Ovary (tissue), 9 donors: ENCODE results near the gene SAP30BP. TPM values are rescaled to one million over a fixed set of nuclear protein-coding genes. Genes with fewer than 3 reads are reported as not detected.

ENCODE experiments used
- DNase-seq, 5 donors: peaks; one replicate each; pipeline ENCODE4 v3.0.0-alpha.2; 2019 to 2020
- H3K27ac ChIP-seq, 2 donors: fragments of 200-600 bp; one replicate each; pipeline versions ENCODE4 v1.5.1 to v1.8.0; 2019 to 2022
- H3K27me3 ChIP-seq: fragments of 200-600 bp; one replicate; pipeline ENCODE4 v1.8.0; 2022
- H3K36me3 ChIP-seq: fragments of 200-600 bp; sonication (generic); one replicate; pipeline ENCODE4 v1.5.1; 2019
- H3K4me1 ChIP-seq: one replicate; pipeline ENCODE4 v1.8.1; 2013; ENCODE audit warnings: mild to moderate bottlenecking, moderate library complexity; ENCODE audit not compliant: insufficient read depth
- H3K4me3 ChIP-seq: fragments of 200-600 bp; sonication (generic); one replicate; pipeline ENCODE4 v1.5.1; 2017
- H3K9me3 ChIP-seq, 2 donors: fragments of 200-600 bp in 1 of 2; sonication (generic) in 1 of 2; one replicate each; pipeline versions ENCODE4 v1.5.1 to v1.8.1; 2013 to 2019; ENCODE audit warnings: mild to moderate bottlenecking in 1 of 2, moderate library complexity in 1 of 2
- EP300 ChIP-seq: sonication (generic); formaldehyde crosslinking; IDR thresholded peaks from one replicate; pipeline ENCODE4 v1.6.1; 2017; ENCODE audit warnings: antibody characterized with exemption
- POLR2A ChIP-seq: fragments of 450-650 bp; IDR thresholded peaks from one replicate; pipeline ENCODE4 v1.6.1; 2017; ENCODE audit warnings: antibody characterized with exemption, mild to moderate bottlenecking, moderate library complexity
- WGBS, 3 donors: extraction: QIAGEN DNeasy Blood & Tissue Kit in 1 of 3; methylation state at CpG; one replicate each; pipeline versions ENCODE4 v1.1.5 to v1.1.7; 2013 to 2017; 5-methylcytosine and 5-hydroxymethylcytosine counted together
- intact Hi-C, 4 donors: fragments of 100-400 bp; cut with DNase I; formaldehyde crosslinking; loops; one replicate each; pipeline versions ENCODE4 v1.11.0 to v1.15.1; 2022 to 2023
- polyA plus RNA-seq, 2 donors: library from polyadenylated mRNA; stranded (reverse); fragments of 200-250 nt in 1 of 2; fragments of 350-450 nt in 1 of 2; fragmentation: Illumina TruSeq in 1 of 2; extraction: RNeasy Lipid Tissue Mini Kit (QIAGEN cat#74804) in 1 of 2; gene quantifications; one replicate each; pipeline ENCODE4 v1.2.3, GENCODE V29; 2013 to 2014
- total RNA-seq, 7 donors: library from RNA; depleted of rRNA in 2 of 7; stranded (reverse); fragments of >200 nt in 2 of 7; fragmentation: NEBNext Ultra II Directional in 3 of 7; extraction: Animal tissue kit (Norgen Biotek cat#: 25700) in 3 of 7; gene quantifications; one replicate each; pipeline versions ENCODE4 v1.1.0 to v1.2.4, GENCODE V29; 2016 to 2023
- TF ChIP-seq, protein P1 (sequence below), 3 donors: fragments of 450-650 bp in 2 of 3; fragments of 200-600 bp in 1 of 3; IDR thresholded peaks; one replicate each; pipeline versions ENCODE4 v1.5.1 to v1.8.0; 2016 to 2022; ENCODE audit warnings: antibody characterized with exemption in 3 of 3, mild to moderate bottlenecking in 1 of 3
- donor health status: DM: no; HTN: no; CAD: no; lungs with moderate emphysema.
- donor health status: DM: no; HTN: no; CAD: no.
- donor health status: Bipolar disorder and iron deficiency.
- donor health status: DM: yes; HTN: yes; CAD: no.
- donor health status: DM: no; HTN: no; CAD: no.
- donor health status: DM: yes; HTN: yes; CAD: no.

Gene SAP30BP
- total and polyA plus RNA-seq, 9 donors: 54.8 to 89.1 (median 81.7) TPM

DNA sequence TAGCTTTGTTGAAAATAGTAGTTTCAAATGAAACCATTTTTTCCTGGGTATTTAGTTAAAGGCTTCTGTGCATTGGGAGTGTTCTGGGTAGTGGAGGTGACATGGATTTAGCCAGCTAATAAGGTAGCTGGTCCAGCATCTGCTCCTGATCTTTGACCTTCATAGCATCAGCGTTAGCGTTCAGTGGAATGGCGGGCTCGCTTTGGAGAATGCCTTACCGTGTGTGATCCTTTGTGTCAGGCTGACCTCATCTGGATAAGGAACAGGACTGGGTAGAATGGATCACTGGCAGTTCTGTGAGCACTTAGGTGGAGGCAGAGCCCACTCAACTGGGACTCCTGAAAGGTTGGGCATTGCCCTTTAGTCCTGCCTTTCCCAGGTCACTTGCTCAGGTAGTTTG, 3.7 kb downstream of the SAP30BP start:
- H3K9me3 ChIP-seq: no peaks in the 10 kb centered on the region
- no peaks in the 10 kb centered on the region for H3K27me3 ChIP-seq
- H3K4me1 ChIP-seq: peaks cover 6% of the 10 kb centered on the region
- intact Hi-C loops: no loop called here
- DNase-seq: peak in 1 of 5 donors; percentile 17
- no peaks in the 10 kb centered on the region for H3K36me3 ChIP-seq
- no peak for TF ChIP-seq EP300
- no peak overlapping the region for H3K27ac ChIP-seq
- H3K4me3 ChIP-seq: no peak overlapping the region
- 52 to 66% (median 59%) methylated on average over 5 of the region's 5 CpGs for WGBS, 3 donors

DNA sequence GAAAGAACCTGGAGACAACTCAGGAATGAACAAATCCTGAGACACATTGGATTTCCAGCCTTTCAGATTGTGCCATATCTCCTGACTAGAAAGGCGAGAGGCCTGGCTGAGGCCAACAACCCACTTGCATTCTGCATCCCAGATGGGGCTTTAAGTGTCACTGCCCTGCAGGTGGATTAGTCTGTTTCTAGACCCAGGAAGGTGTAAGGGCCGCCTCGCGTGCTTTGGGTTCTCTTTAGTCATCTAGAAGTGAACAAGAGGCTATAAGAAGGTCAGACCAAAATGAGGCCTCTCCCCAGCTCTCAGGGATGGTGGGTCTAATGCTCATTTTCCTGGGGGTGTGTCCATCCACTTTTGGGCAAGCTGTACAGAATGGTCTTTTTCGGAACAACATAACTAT, 4.9 kb downstream of the SAP30BP start:
- intact Hi-C loops: no loop called here
- Histone ChIP-seq H3K4me1 (peaks cover 1% of the 10 kb centered on the region), H3K9me3 (no peaks in the 10 kb centered on the region), H3K4me3 (no peak overlapping the region), H3K27ac (no peak overlapping the region), H3K27me3 (no peaks in the 10 kb centered on the region), H3K36me3 (no peaks in the 10 kb centered on the region)
- TF ChIP-seq, protein P1, sequence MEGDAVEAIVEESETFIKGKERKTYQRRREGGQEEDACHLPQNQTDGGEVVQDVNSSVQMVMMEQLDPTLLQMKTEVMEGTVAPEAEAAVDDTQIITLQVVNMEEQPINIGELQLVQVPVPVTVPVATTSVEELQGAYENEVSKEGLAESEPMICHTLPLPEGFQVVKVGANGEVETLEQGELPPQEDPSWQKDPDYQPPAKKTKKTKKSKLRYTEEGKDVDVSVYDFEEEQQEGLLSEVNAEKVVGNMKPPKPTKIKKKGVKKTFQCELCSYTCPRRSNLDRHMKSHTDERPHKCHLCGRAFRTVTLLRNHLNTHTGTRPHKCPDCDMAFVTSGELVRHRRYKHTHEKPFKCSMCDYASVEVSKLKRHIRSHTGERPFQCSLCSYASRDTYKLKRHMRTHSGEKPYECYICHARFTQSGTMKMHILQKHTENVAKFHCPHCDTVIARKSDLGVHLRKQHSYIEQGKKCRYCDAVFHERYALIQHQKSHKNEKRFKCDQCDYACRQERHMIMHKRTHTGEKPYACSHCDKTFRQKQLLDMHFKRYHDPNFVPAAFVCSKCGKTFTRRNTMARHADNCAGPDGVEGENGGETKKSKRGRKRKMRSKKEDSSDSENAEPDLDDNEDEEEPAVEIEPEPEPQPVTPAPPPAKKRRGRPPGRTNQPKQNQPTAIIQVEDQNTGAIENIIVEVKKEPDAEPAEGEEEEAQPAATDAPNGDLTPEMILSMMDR (IDR thresholded peaks at IDR 0.05): no peak
- TF ChIP-seq EP300 (no peak), POLR2A (no peak)
- peak in 1 of 5 donors; percentile 15 for DNase-seq
- WGBS, 3 donors: 90 to 94% (median 93%) methylated on average over 5 of the region's 5 CpGs

DNA sequence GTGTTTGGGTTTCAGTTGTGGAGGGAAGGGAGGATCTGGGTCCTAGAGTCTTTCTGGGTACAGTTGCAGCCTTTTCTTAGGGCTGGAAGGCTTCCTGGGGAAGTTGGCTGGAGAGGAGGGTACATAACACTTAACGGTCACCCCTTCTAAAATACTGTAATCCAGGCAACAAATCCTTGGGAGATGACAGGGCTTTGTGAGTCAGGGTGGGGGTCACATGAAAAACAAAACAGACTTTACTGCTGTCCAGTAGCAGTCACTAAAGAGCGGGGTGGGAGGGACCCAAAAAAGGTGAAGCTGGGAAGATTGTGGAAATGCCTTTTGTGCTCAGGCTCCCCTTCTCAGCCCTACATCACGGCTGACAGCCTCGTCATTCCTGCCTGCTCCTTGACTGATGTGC, 6.3 kb downstream of the SAP30BP start:
- Histone ChIP-seq H3K9me3 (no peaks in the 10 kb centered on the region), H3K27me3 (no peaks in the 10 kb centered on the region), H3K36me3 (no peaks in the 10 kb centered on the region), H3K4me1 (no peaks in the 10 kb centered on the region), H3K27ac (no peak overlapping the region), H3K4me3 (no peak overlapping the region)
- WGBS, 3 donors: 68 to 77% (median 74%) methylated on average over 4 of the region's 4 CpGs
- TF ChIP-seq, protein P1 (IDR thresholded peaks at IDR 0.05): no peak
- TF ChIP-seq EP300 (no peak), POLR2A (no peak)
- intact Hi-C loops: no loop called here
- peak in 1 of 5 donors; percentile 4 for DNase-seq

DNA sequence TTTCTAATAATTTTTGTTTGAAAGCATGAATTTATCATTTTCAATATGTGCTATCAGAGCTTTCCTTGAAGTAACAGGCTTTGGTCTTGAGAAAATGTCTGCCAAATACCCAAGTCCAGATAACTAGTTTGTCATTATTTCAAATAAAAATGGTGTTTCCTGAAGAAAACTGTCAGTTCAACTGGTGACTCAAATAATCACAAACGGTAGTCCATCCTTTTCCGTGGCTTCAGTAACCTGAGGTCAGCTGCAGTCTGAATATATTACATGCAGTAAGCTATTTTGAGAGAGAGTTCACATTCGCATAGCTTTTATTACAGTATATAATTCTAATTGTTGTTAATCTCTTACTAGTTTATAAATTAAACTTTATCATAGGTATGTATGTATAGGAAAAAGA, 9.3 kb downstream of the SAP30BP start:
- H3K4me3 ChIP-seq: no peak overlapping the region
- no peaks in the 10 kb centered on the region for H3K4me1 ChIP-seq
- H3K36me3 ChIP-seq: no peaks in the 10 kb centered on the region
- H3K9me3 ChIP-seq: no peaks in the 10 kb centered on the region
- 67 to 71% (median 68%) methylated on average over 3 of the region's 3 CpGs for WGBS, 3 donors
- intact Hi-C loops: loop anchor here in 1 of 4 donors (5.0 kb wide), 1 partner anchor 61 kb away; no protein-coding TSS in a partner anchor
- TF ChIP-seq, protein P1 (IDR thresholded peaks at IDR 0.05): no peak
- H3K27ac ChIP-seq: no peak overlapping the region
- H3K27me3 ChIP-seq: no peaks in the 10 kb centered on the region
- no peak for DNase-seq

DNA sequence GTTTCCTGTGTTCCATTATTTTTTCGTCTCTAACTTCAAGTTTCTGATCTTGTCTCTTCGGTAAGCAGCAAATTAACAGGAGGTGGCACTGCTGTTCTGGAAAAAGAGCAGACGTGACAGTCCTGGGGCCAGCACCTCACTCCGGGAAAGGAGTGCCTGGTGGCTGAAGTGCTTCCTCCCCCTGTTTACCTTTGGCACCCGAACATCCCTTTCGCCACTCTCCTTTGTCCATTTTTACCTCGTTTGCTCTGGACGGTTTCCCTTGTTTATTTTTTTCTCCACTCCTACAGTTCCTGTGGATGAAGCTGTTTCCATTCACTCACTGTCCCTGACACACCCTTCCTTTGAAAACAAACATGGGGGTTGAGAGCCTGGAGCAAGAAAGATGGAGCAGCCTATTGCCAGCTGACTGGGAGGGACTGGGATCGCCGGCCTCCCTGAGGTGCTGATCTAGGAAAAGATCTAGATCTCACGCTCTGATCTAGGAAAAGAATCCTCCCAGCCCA, 12.6 kb downstream of the SAP30BP start:
- H3K4me3 ChIP-seq: no peak overlapping the region
- no peak overlapping the region for H3K27ac ChIP-seq
- intact Hi-C loops: loop anchor here in 3 of 4 donors (5.0 kb wide), 2 partner anchors 58 to 68 kb away; no protein-coding TSS in a partner anchor
- no peaks in the 10 kb centered on the region for H3K36me3 ChIP-seq
- H3K27me3 ChIP-seq: no peaks in the 10 kb centered on the region
- TF ChIP-seq EP300: no peak
- TF ChIP-seq, protein P1 (IDR thresholded peaks at IDR 0.05): no peak
- no peak for TF ChIP-seq POLR2A
- no peaks in the 10 kb centered on the region for H3K9me3 ChIP-seq
- no peaks in the 10 kb centered on the region for H3K4me1 ChIP-seq
- WGBS, 3 donors: 65 to 71% (median 70%) methylated on average over 11 of the region's 11 CpGs
- no peak for DNase-seq
